GM12891 (cell line): ENCODE measurements around the gene MISP3.
"Not testable (repeated sequence)": the region's sequence is repeated elsewhere in the genome, so short reads cannot be mapped to it uniquely, and the experiment has no call there.

Experiments
- POLR2A ChIP-seq: IDR thresholded peaks from 2 replicates; pipeline ENCODE4 v1.6.1; 2011; ENCODE audit warnings: low read depth, low read length, control low read depth
- POLR2AphosphoS5 ChIP-seq: IDR thresholded peaks from 2 replicates; pipeline ENCODE4 v1.6.1; 2011; ENCODE audit warnings: low read depth, low read length, control low read depth

GRCh38 chr19:14026652-14027192 lies 45.9 kb upstream of the MISP3 start:
- TF ChIP-seq POLR2AphosphoS5, POLR2A: not testable (repeated sequence)
